SU-DHL-6 (cell line): ENCODE results near the gene ZDHHC17.

Experiments used
- EZH2phosphoT487 ChIP-seq: fragments of 200-600 bp; sonication (generic), shearing (Covaris generic); conservative IDR thresholded peaks from 2 replicates; pipeline ENCODE4 v1.6.1; 2018; ENCODE audit warnings: mild to moderate bottlenecking, antibody characterized with exemption, low read length, moderate library complexity, mixed read lengths
- TF ChIP-seq, protein P1 (sequence below): fragments of 200-600 bp; sonication (generic); IDR thresholded peaks from one replicate; pipeline ENCODE4 v1.5.1; 2017; ENCODE audit warnings: antibody characterized with exemption, mild to moderate bottlenecking, low read length, moderate library complexity; ENCODE audit not compliant: insufficient read depth, poor library complexity, severe bottlenecking

GRCh38 chr12:76830436-76830835 lies 66.5 kb downstream of the ZDHHC17 start:
- TF ChIP-seq, protein P1, sequence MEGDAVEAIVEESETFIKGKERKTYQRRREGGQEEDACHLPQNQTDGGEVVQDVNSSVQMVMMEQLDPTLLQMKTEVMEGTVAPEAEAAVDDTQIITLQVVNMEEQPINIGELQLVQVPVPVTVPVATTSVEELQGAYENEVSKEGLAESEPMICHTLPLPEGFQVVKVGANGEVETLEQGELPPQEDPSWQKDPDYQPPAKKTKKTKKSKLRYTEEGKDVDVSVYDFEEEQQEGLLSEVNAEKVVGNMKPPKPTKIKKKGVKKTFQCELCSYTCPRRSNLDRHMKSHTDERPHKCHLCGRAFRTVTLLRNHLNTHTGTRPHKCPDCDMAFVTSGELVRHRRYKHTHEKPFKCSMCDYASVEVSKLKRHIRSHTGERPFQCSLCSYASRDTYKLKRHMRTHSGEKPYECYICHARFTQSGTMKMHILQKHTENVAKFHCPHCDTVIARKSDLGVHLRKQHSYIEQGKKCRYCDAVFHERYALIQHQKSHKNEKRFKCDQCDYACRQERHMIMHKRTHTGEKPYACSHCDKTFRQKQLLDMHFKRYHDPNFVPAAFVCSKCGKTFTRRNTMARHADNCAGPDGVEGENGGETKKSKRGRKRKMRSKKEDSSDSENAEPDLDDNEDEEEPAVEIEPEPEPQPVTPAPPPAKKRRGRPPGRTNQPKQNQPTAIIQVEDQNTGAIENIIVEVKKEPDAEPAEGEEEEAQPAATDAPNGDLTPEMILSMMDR, result no peak
- no peak for TF ChIP-seq EZH2phosphoT487
